GM19023 (cell line): ENCODE measurements around the gene SDHAF1.
A peak's percentile ranks its signal among the peaks of the same experiment; 100 is the strongest.
"Not testable (repeated sequence)": the region's sequence is repeated elsewhere in the genome, so short reads cannot be mapped to it uniquely, and the experiment has no call there.

Source experiments
- ATAC-seq: cut with Tn5 transposase; IDR thresholded peaks from one replicate; pipeline ENCODE4 v1.9.1; 2021; ENCODE audit warnings: mild to moderate bottlenecking, moderate library complexity; ENCODE audit not compliant: unreplicated experiment

SDHAF1 gene

GRCh38 chr19:36014012-36014924 is 19.3 kb downstream of the SDHAF1 start, which contains the start of gene ALKBH6:
Gene ALKBH6 (minus strand): TSS chr19:36014213. CDS start chr19:36013397, 816 bp downstream.
- peak; percentile 98 for ATAC-seq

GRCh38 chr19:36019061-36019670 is 24.2 kb downstream of the SDHAF1 start:
- ATAC-seq, result no peak

GRCh38 chr19:36023432-36023831 is 28.4 kb downstream of the SDHAF1 start:
- no peak for ATAC-seq

- no peak for ATAC-seq
Observed at GRCh38 chr19:36025541-36025940, 30.6 kb downstream of the SDHAF1 start.

GRCh38 chr19:36026091-36026876 is 31.3 kb downstream of the SDHAF1 start:
- ATAC-seq, result no peak

GRCh38 chr19:36027696-36028095 is 32.7 kb downstream of the SDHAF1 start:
- ATAC-seq, result no peak

GRCh38 chr19:36028313-36029041 is 33.5 kb downstream of the SDHAF1 start:
- ATAC-seq, result no peak

- no peak for ATAC-seq
Observed at GRCh38 chr19:36030264-36031148, 35.5 kb downstream of the SDHAF1 start.

- no peak for ATAC-seq
Observed at GRCh38 chr19:36031308-36031707, 36.3 kb downstream of the SDHAF1 start.

GRCh38 chr19:36032251-36033104 is 37.5 kb downstream of the SDHAF1 start, which contains the start of gene CLIP3:
Gene CLIP3 (minus strand): TSS chr19:36032873. CDS start chr19:36032357, 516 bp downstream.
- no peak for ATAC-seq

- no peak for ATAC-seq
Observed at GRCh38 chr19:36040495-36040894, 45.5 kb downstream of the SDHAF1 start.

- not testable (repeated sequence) for ATAC-seq
Observed at GRCh38 chr19:36041092-36041491, 46.1 kb downstream of the SDHAF1 start.

- no peak for ATAC-seq
Observed at GRCh38 chr19:36041831-36042230, 46.8 kb downstream of the SDHAF1 start.

- ATAC-seq, result no peak
Observed at GRCh38 chr19:36043952-36044351, 49.0 kb downstream of the SDHAF1 start.
